ENCODE measurements around the gene DAB2IP.

DNA sequence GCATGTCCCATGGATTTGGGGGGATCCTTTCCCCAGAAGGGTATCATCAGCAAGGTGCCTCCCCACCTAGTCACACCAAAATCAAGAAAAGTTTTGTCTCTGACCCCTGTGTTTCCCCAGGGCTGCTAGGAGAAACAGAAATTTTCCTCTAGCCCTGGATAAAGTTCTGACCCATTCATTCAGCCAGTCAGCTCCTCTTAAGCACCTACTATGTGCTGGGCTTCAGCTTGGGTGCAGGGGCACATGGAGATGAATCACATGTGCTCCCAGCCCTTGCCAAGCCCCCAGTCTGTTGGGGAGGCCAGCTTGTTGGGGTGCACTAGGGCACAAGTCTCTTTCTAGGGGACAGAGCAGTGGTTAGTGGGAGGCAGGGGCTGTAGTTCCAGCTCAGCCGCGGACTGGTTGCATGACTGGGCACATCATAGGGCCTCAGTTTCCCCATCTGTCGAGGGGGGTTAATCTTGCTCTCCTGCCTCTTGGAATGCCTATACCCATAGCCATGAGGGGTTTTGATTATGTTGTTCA is 3.9 kb downstream of the DAB2IP start:
- TF ChIP-seq, protein P1, sequence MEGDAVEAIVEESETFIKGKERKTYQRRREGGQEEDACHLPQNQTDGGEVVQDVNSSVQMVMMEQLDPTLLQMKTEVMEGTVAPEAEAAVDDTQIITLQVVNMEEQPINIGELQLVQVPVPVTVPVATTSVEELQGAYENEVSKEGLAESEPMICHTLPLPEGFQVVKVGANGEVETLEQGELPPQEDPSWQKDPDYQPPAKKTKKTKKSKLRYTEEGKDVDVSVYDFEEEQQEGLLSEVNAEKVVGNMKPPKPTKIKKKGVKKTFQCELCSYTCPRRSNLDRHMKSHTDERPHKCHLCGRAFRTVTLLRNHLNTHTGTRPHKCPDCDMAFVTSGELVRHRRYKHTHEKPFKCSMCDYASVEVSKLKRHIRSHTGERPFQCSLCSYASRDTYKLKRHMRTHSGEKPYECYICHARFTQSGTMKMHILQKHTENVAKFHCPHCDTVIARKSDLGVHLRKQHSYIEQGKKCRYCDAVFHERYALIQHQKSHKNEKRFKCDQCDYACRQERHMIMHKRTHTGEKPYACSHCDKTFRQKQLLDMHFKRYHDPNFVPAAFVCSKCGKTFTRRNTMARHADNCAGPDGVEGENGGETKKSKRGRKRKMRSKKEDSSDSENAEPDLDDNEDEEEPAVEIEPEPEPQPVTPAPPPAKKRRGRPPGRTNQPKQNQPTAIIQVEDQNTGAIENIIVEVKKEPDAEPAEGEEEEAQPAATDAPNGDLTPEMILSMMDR (IDR thresholded peaks at IDR 0.05; ENCODE audit: borderline replicate concordance, extremely low read depth, low read length, poor library complexity, severe bottlenecking), result no peak
- no peak for TF ChIP-seq EZH2 (IDR thresholded peaks at IDR 0.05; ENCODE audit: borderline replicate concordance, low read depth, low read length, severe bottlenecking)

All from DND-41 (cell line).